OCI-LY7 (cell line): ENCODE results near the gene CKS2. TPM values are rescaled to one million over a fixed set of nuclear protein-coding genes. Genes with fewer than 3 reads are reported as not detected.

Experiments
- BruUV-seq: library from RNA; stranded (reverse); fragments of 400-500 nt; replicated peaks from 2 replicates; lab custom pipeline; 2021; lab: Mats Ljungman, UMichigan
- CTCF ChIA-PET: fragments of 300-600 bp; sonication (Branson Sonifier 250); formaldehyde crosslinking; loops from one replicate; lab custom pipeline; 2022; ENCODE audit warnings: antibody characterized with exemption; ENCODE audit not compliant: unreplicated experiment; lab: Charles Lee
- POLR2A ChIA-PET: fragments of 300-600 bp; sonication (Branson Sonifier 250); formaldehyde crosslinking; loops from one replicate; lab custom pipeline; 2022; ENCODE audit warnings: antibody characterized with exemption; lab: Charles Lee
- DNase-seq: peaks from one replicate; pipeline ENCODE4 v3.0.0-alpha.2; 2015; ENCODE audit warnings: low spot score
- H2AFZ ChIP-seq: fragments of 200-600 bp; sonication (generic), shearing (Covaris generic); 2 replicates; pipeline ENCODE4 v1.6.1; 2014; ENCODE audit warnings: mild to moderate bottlenecking, antibody characterized with exemption, low read length, moderate library complexity
- H3K27ac ChIP-seq: fragments of 200-600 bp; sonication (generic); 2 replicates; pipeline ENCODE4 v1.5.1; 2014; ENCODE audit warnings: mixed run types, low read depth, mild to moderate bottlenecking, moderate library complexity, low read length, inconsistent platforms; ENCODE audit not compliant: poor library complexity, severe bottlenecking
- H3K36me3 ChIP-seq: fragments of 200-600 bp; sonication (generic); 2 replicates; pipeline ENCODE4 v1.6.1; 2014; ENCODE audit warnings: mild to moderate bottlenecking, antibody characterized with exemption, low read length, moderate library complexity, mixed read lengths; ENCODE audit not compliant: insufficient read depth
- H3K4me1 ChIP-seq: fragments of 200-600 bp; sonication (generic); 2 replicates; pipeline ENCODE4 v1.5.1; 2014; ENCODE audit warnings: mild to moderate bottlenecking, low read length; ENCODE audit not compliant: insufficient read depth, poor library complexity, severe bottlenecking
- H3K4me2 ChIP-seq: fragments of 200-600 bp; sonication (generic); 2 replicates; pipeline ENCODE4 v1.6.1; 2014; ENCODE audit warnings: mild to moderate bottlenecking, low read length
- H3K4me3 ChIP-seq: fragments of 200-600 bp; sonication (generic); 2 replicates; pipeline ENCODE4 v1.5.1; 2014; ENCODE audit warnings: mild to moderate bottlenecking, low read depth, low read length; ENCODE audit not compliant: poor library complexity, severe bottlenecking
- H3K79me2 ChIP-seq: fragments of 200-600 bp; sonication (generic); 2 replicates; pipeline ENCODE4 v1.6.1; 2016; ENCODE audit warnings: low read depth, mild to moderate bottlenecking, low read length, moderate library complexity, mixed read lengths; ENCODE audit not compliant: insufficient read depth
- H3K9me2 ChIP-seq: fragments of 200-600 bp; sonication (generic); 2 replicates; pipeline ENCODE4 v1.6.1; 2016; ENCODE audit warnings: mild to moderate bottlenecking, low read length, mixed read lengths; ENCODE audit not compliant: insufficient read depth
- H3K9me3 ChIP-seq: fragments of 200-600 bp; sonication (generic); 2 replicates; pipeline ENCODE4 v1.6.1; 2014; ENCODE audit warnings: mild to moderate bottlenecking, mixed run types, low read length, mixed read lengths
- H4K20me1 ChIP-seq: fragments of 200-600 bp; sonication (generic); 2 replicates; pipeline ENCODE4 v1.6.1; 2014; ENCODE audit warnings: mild to moderate bottlenecking, antibody characterized with exemption, low read length, moderate library complexity, mixed read lengths; ENCODE audit not compliant: insufficient read depth
- CTCF ChIP-seq: fragments of 200-600 bp; sonication (generic); conservative IDR thresholded peaks from 2 replicates; pipeline ENCODE4 v1.5.1; 2014; ENCODE audit warnings: mild to moderate bottlenecking, antibody characterized with exemption, low read length, moderate library complexity, mixed read lengths
- EZH2phosphoT487 ChIP-seq: fragments of 200-600 bp; sonication (generic); IDR thresholded peaks from 2 replicates; pipeline ENCODE4 v1.6.1; 2018; ENCODE audit warnings: low read depth, borderline replicate concordance, mild to moderate bottlenecking, mixed run types, antibody characterized with exemption, low read length, moderate library complexity, mixed read lengths
- intact Hi-C: fragments of 100-400 bp; cut with micrococcal nuclease; formaldehyde crosslinking; loops from one replicate; pipeline ENCODE4 v1.10.0; 2022; ENCODE audit not compliant: unreplicated experiment
- total RNA-seq, 2 experiments: library from RNA; depleted of rRNA in 1 of 2; stranded (reverse); fragments of >200 nt in 1 of 2; shearing (Covaris generic) in 1 of 2; gene quantifications; 2 replicates each; pipeline ENCODE4 v1.2.3, GENCODE V29; 2014 to 2022

CKS2 gene
- total RNA-seq, 2 experiments from 2014 or later: 285 to 299 TPM

GRCh38 chr9:89350988-89351557 lies 40.1 kb downstream of the CKS2 start:
- Histone ChIP-seq H3K27ac (no peak overlapping the region), H3K9me2 (no peaks in the 10 kb centered on the region), H3K9me3 (no peaks in the 10 kb centered on the region), H3K4me1 (no peaks in the 10 kb centered on the region), H2AFZ (no peak overlapping the region), H3K79me2 (no peaks in the 10 kb centered on the region), H3K36me3 (peaks cover 99% of the 10 kb centered on the region), H3K4me2 (no peak overlapping the region), H4K20me1 (no peaks in the 10 kb centered on the region), H3K4me3 (no peak overlapping the region)
- intact Hi-C loops: no loop called here
- ChIA-PET POLR2A (interaction anchor here (1.3 kb wide), 1 partner anchor 26 kb away, joined by 4 read pairs; no protein-coding TSS in a partner anchor), CTCF (no interaction called here)
- no TSS peak for BruUV-seq
- no peak for TF ChIP-seq CTCF
- no peak for TF ChIP-seq EZH2phosphoT487
- no peak for DNase-seq

- Histone ChIP-seq H3K36me3 (peaks cover 99% of the 10 kb centered on the region), H3K79me2 (no peaks in the 10 kb centered on the region), H2AFZ (no peak overlapping the region), H3K4me1 (no peaks in the 10 kb centered on the region), H3K27ac (no peak overlapping the region), H3K9me2 (no peaks in the 10 kb centered on the region), H4K20me1 (no peaks in the 10 kb centered on the region), H3K4me2 (no peak overlapping the region), H3K9me3 (no peaks in the 10 kb centered on the region), H3K4me3 (no peak overlapping the region)
- no peak for DNase-seq
- ChIA-PET POLR2A (interaction anchor here (1.3 kb wide), 1 partner anchor 26 kb away, joined by 4 read pairs; no protein-coding TSS in a partner anchor), CTCF (no interaction called here)
- no TSS peak for BruUV-seq
- intact Hi-C loops: no loop called here
- no peak for TF ChIP-seq EZH2phosphoT487
- TF ChIP-seq CTCF: no peak
Measured at GRCh38 chr9:89351584-89352300, 40.7 kb downstream of the CKS2 start.

GRCh38 chr9:89352451-89352850 lies 41.5 kb downstream of the CKS2 start:
- no peak overlapping the region for H3K4me2 ChIP-seq
- no peak overlapping the region for H3K4me3 ChIP-seq
- H3K79me2 ChIP-seq: no peaks in the 10 kb centered on the region
- no peaks in the 10 kb centered on the region for H4K20me1 ChIP-seq
- no peaks in the 10 kb centered on the region for H3K9me2 ChIP-seq
- TF ChIP-seq CTCF: no peak
- TF ChIP-seq EZH2phosphoT487: no peak
- H3K9me3 ChIP-seq: no peaks in the 10 kb centered on the region
- ChIA-PET CTCF (no interaction called here), POLR2A (interaction anchor here (1.3 kb wide), 1 partner anchor 27 kb away, joined by 4 read pairs; no protein-coding TSS in a partner anchor)
- H2AFZ ChIP-seq: no peak overlapping the region
- no peaks in the 10 kb centered on the region for H3K4me1 ChIP-seq
- no peak overlapping the region for H3K27ac ChIP-seq
- BruUV-seq: no TSS peak
- H3K36me3 ChIP-seq: peaks cover 100% of the 10 kb centered on the region
- intact Hi-C loops: no loop called here
- no peak for DNase-seq
